GM21515 (cell line): Measurements from ENCODE around the gene SNAP29.

Experiments used
- ATAC-seq: cut with Tn5 transposase; IDR thresholded peaks from one replicate; pipeline ENCODE4 v1.9.1; 2021; ENCODE audit not compliant: unreplicated experiment

SNAP29 gene

GRCh38 chr22:20865875-20866445 is 7.2 kb downstream of the SNAP29 start:
- no peak for ATAC-seq

- no peak for ATAC-seq
Observed at GRCh38 chr22:20866736-20867135, 7.9 kb downstream of the SNAP29 start.

- no peak for ATAC-seq
Observed at GRCh38 chr22:20867179-20868024, 8.6 kb downstream of the SNAP29 start.

GRCh38 chr22:20868025-20868962 is 9.5 kb downstream of the SNAP29 start:
- no peak for ATAC-seq

GRCh38 chr22:20869234-20869633 is 10.4 kb downstream of the SNAP29 start:
- ATAC-seq: no peak

- ATAC-seq: no peak
Observed at GRCh38 chr22:20873214-20873613, 14.4 kb downstream of the SNAP29 start.

GRCh38 chr22:20875296-20875695 is 16.5 kb downstream of the SNAP29 start:
- ATAC-seq: no peak

- ATAC-seq: no peak
Observed at GRCh38 chr22:20877715-20878114, 18.9 kb downstream of the SNAP29 start.

- ATAC-seq: no peak
Observed at GRCh38 chr22:20881231-20881630, 22.4 kb downstream of the SNAP29 start.

- no peak for ATAC-seq
Observed at GRCh38 chr22:20881869-20882815, 23.3 kb downstream of the SNAP29 start.

GRCh38 chr22:20882855-20883254 is 24.0 kb downstream of the SNAP29 start:
- ATAC-seq: no peak

- no peak for ATAC-seq
Observed at GRCh38 chr22:20884454-20884853, 25.6 kb downstream of the SNAP29 start.

- ATAC-seq: no peak
Observed at GRCh38 chr22:20885017-20885556, 26.3 kb downstream of the SNAP29 start.

- ATAC-seq: no peak
Observed at GRCh38 chr22:20885557-20886323, 26.9 kb downstream of the SNAP29 start.

- ATAC-seq: no peak
Observed at GRCh38 chr22:20887375-20887774, 28.6 kb downstream of the SNAP29 start.

GRCh38 chr22:20889025-20889704 is 30.4 kb downstream of the SNAP29 start:
- no peak for ATAC-seq

GRCh38 chr22:20889904-20890540 is 31.2 kb downstream of the SNAP29 start:
- no peak for ATAC-seq

- ATAC-seq: no peak
Observed at GRCh38 chr22:20890975-20891374, 32.2 kb downstream of the SNAP29 start.
